ENCODE measurements around the gene FBXW5. TPM values are rescaled to one million over a fixed set of nuclear protein-coding genes. Genes with fewer than 3 reads are reported as not detected.
A peak's percentile ranks its signal among the peaks of the same experiment; 100 is the strongest.

The FBXW5 gene
- total RNA-seq, 2 donors from 2014 or later, result 203 to 233 TPM

GRCh38 chr9:136946228-136947027 is 1.9 kb upstream of the FBXW5 start:
- no peak for TF ChIP-seq CTCF (IDR thresholded peaks at IDR 0.05)
- Histone ChIP-seq H3K27ac (peak overlapping the region; percentile 85 to 98), H3K36me3 (peaks cover 17% of the 10 kb centered on the region), H3K4me3 (no peak overlapping the region), H3K4me1 (peaks cover 0 to 68% of the 10 kb centered on the region in 2 donors), H3K9me3 (no peaks in the 10 kb centered on the region), H3K27me3 (no peaks in the 10 kb centered on the region)
- no peak for DNase-seq (ENCODE audit: low spot score)

GRCh38 chr9:136945333-136946227 is 1.0 kb upstream of the FBXW5 start:
- Histone ChIP-seq H3K4me3 (no peak overlapping the region), H3K27me3 (no peaks in the 10 kb centered on the region), H3K9me3 (no peaks in the 10 kb centered on the region), H3K27ac (peak overlapping the region; percentile 51 to 95), H3K36me3 (peaks cover 25% of the 10 kb centered on the region), H3K4me1 (peaks cover 0 to 64% of the 10 kb centered on the region in 2 donors)
- TF ChIP-seq CTCF (IDR thresholded peaks at IDR 0.05), result no peak
- DNase-seq (ENCODE audit: low spot score), result no peak

GRCh38 chr9:136944212-136944518 is 373 bp downstream of the FBXW5 start:
- H3K27ac ChIP-seq, result peak overlapping the region; percentile 91 to 95
- peaks cover 39% of the 10 kb centered on the region for H3K36me3 ChIP-seq
- no peak for DNase-seq (ENCODE audit: low spot score)
- peak overlapping the region; percentile 85 to 87 for H3K4me3 ChIP-seq
- H3K9me3 ChIP-seq, result no peaks in the 10 kb centered on the region
- H3K4me1 ChIP-seq, result peaks cover 0 to 56% of the 10 kb centered on the region in 2 donors
- TF ChIP-seq CTCF (IDR thresholded peaks at IDR 0.05), result no peak
- no peaks in the 10 kb centered on the region for H3K27me3 ChIP-seq

- Histone ChIP-seq H3K27ac (peak overlapping the region; percentile 91 to 95), H3K4me3 (peak overlapping the region; percentile 85 to 87), H3K27me3 (no peaks in the 10 kb centered on the region), H3K36me3 (peaks cover 41% of the 10 kb centered on the region), H3K9me3 (no peaks in the 10 kb centered on the region), H3K4me1 (peaks cover 0 to 50% of the 10 kb centered on the region in 2 donors)
- DNase-seq (ENCODE audit: low spot score), result no peak
- TF ChIP-seq CTCF (IDR thresholded peaks at IDR 0.05), result no peak
Observed at GRCh38 chr9:136943291-136944211, 987 bp downstream of the FBXW5 start.

- Histone ChIP-seq H3K27ac (peak overlapping the region; percentile 91 to 95), H3K9me3 (no peaks in the 10 kb centered on the region), H3K4me3 (peak overlapping the region in 1 of 2 donors; percentile 85), H3K36me3 (peaks cover 41% of the 10 kb centered on the region), H3K27me3 (no peaks in the 10 kb centered on the region), H3K4me1 (peaks cover 0 to 43% of the 10 kb centered on the region in 2 donors)
- no peak for TF ChIP-seq CTCF (IDR thresholded peaks at IDR 0.05)
- no peak for DNase-seq (ENCODE audit: low spot score)
Observed at GRCh38 chr9:136942881-136943230, 1.7 kb downstream of the FBXW5 start.
